SK-N-SH (cell line): Measurements from ENCODE around the gene MYEOV. TPM values are rescaled to one million over a fixed set of nuclear protein-coding genes. Genes with fewer than 3 reads are reported as not detected.

Source experiments
- CTCF ChIA-PET: fragments of 300-600, 350-600 bp; formaldehyde crosslinking; extraction: SDS; loops from one replicate; lab custom pipeline; 2021; lab: Yijun Ruan, JAX
- POLR2A ChIA-PET: fragments of 350-600 bp; sonication (Branson Sonifier 250); formaldehyde crosslinking; extraction: SDS; loops from one replicate; lab custom pipeline; 2020; ENCODE audit warnings: antibody characterized with exemption, inconsistent platforms; lab: Yijun Ruan, JAX
- DNase-seq: peaks from one replicate; pipeline ENCODE4 v3.0.0; 2012
- H2AFZ ChIP-seq: fragments of 200-600 bp; sonication (generic); 2 replicates; pipeline ENCODE4 v1.8.1; 2016; ENCODE audit warnings: antibody characterized with exemption, mild to moderate bottlenecking, low read depth
- H3F3A ChIP-seq: fragments of 200-600 bp; sonication (generic); replicated peaks from 2 replicates; pipeline ENCODE3; 2016; ENCODE audit warnings: antibody characterized with exemption, mild to moderate bottlenecking; ENCODE audit not compliant: insufficient read depth
- H3K27ac ChIP-seq, 2 experiments: fragments of 200-500 bp in 1 of 2; fragments of 200-600 bp in 1 of 2; sonication (Bioruptor generic) in 1 of 2; sonication (generic), shearing (Covaris generic) in 1 of 2; 2 replicates each; pipeline versions ENCODE4 v1.5.1 to v1.6.1; 2014 to 2016; ENCODE audit warnings: low read depth in 2 of 2, inconsistent platforms in 1 of 2, low read length in 1 of 2, mild to moderate bottlenecking in 1 of 2, mixed read lengths in 1 of 2
- H3K27me3 ChIP-seq: fragments of 200-600 bp; sonication (generic), shearing (Covaris generic); 2 replicates; pipeline ENCODE4 v1.6.1; 2016; ENCODE audit warnings: mixed run types; ENCODE audit not compliant: insufficient read depth
- H3K36me3 ChIP-seq, 2 experiments: fragments of 200-500 bp in 1 of 2; fragments of 200-600 bp in 1 of 2; sonication (Bioruptor generic) in 1 of 2; sonication (generic) in 1 of 2; replicated peaks in 1 of 2; 2 replicates each; pipeline versions ENCODE3 to v1.5.1; 2014 to 2016; ENCODE audit warnings: low read length in 1 of 2, mild to moderate bottlenecking in 1 of 2; ENCODE audit not compliant: insufficient read depth in 2 of 2, control insufficient read depth in 1 of 2
- H3K4me1 ChIP-seq, 2 experiments: fragments of 200-500 bp in 1 of 2; fragments of 200-600 bp in 1 of 2; sonication (Bioruptor generic) in 1 of 2; sonication (generic), shearing (Covaris generic) in 1 of 2; 2 replicates each; pipeline versions ENCODE4 v1.5.1 to v1.6.1; 2014 to 2016; ENCODE audit warnings: low read depth in 1 of 2, low read length in 1 of 2, mixed run types in 1 of 2; ENCODE audit not compliant: insufficient read depth in 2 of 2, control insufficient read depth in 1 of 2
- H3K4me2 ChIP-seq: fragments of 200-600 bp; sonication (generic), shearing (Covaris generic); 2 replicates; pipeline ENCODE4 v1.6.1; 2017; ENCODE audit warnings: mixed run types
- H3K4me3 ChIP-seq, 2 experiments: fragments of 200-500 bp in 1 of 2; fragments of 200-600 bp in 1 of 2; sonication (Bioruptor generic) in 1 of 2; sonication (generic), shearing (Covaris generic) in 1 of 2; 2 replicates each; pipeline versions ENCODE4 v1.5.1 to v1.8.1; 2014 to 2016; ENCODE audit warnings: low read depth in 2 of 2, inconsistent platforms in 1 of 2, low read length in 1 of 2, mild to moderate bottlenecking in 1 of 2, mixed read lengths in 1 of 2, moderate library complexity in 1 of 2
- H3K79me2 ChIP-seq: fragments of 200-600 bp; sonication (generic); 2 replicates; pipeline ENCODE4 v1.8.1; 2017; ENCODE audit warnings: mild to moderate bottlenecking; ENCODE audit not compliant: insufficient read depth
- H3K9ac ChIP-seq: fragments of 200-600 bp; sonication (generic); 2 replicates; pipeline ENCODE4 v1.6.1; 2017; ENCODE audit warnings: mixed run types
- H3K9me2 ChIP-seq: fragments of 200-600 bp; sonication (generic); 2 replicates; pipeline ENCODE4 v1.6.1; 2017; ENCODE audit warnings: mixed run types
- H3K9me3 ChIP-seq: fragments of 200-600 bp; sonication (generic); 2 replicates; pipeline ENCODE4 v1.6.1; 2017; ENCODE audit warnings: mixed run types, mild to moderate bottlenecking, moderate library complexity
- H4K20me1 ChIP-seq: fragments of 200-600 bp; sonication (generic); 2 replicates; pipeline ENCODE4 v1.6.1; 2017; ENCODE audit warnings: mild to moderate bottlenecking, mixed run types; ENCODE audit not compliant: insufficient read depth
- CHD2 ChIP-seq: fragments of 150-350 bp; IDR thresholded peaks from 2 replicates; pipeline ENCODE4 v1.6.1; 2018; ENCODE audit warnings: low read length; ENCODE audit not compliant: partially characterized antibody
- CTCF ChIP-seq: fragments of 200-600 bp; sonication (generic); IDR thresholded peaks from 2 replicates; pipeline ENCODE4 v1.6.1; 2017; ENCODE audit warnings: antibody characterized with exemption, mild to moderate bottlenecking, moderate library complexity
- EZH2phosphoT487 ChIP-seq: fragments of 200-600 bp; sonication (generic); IDR thresholded peaks from 2 replicates; pipeline ENCODE4 v1.6.1; 2017; ENCODE audit warnings: low read depth, mixed run types, mild to moderate bottlenecking, antibody characterized with exemption, moderate library complexity, borderline replicate concordance
- FOSL2 ChIP-seq: IDR thresholded peaks from 2 replicates; pipeline ENCODE4 v1.4.0; 2012; ENCODE audit warnings: low read depth, mild to moderate bottlenecking, moderate library complexity, borderline replicate concordance
- FOXJ3 ChIP-seq: sonication (generic); formaldehyde crosslinking; IDR thresholded peaks from 2 replicates; pipeline ENCODE4 v1.5.1; 2020; ENCODE audit warnings: mild to moderate bottlenecking, missing genetic modification reagents
- FOXM1 ChIP-seq: IDR thresholded peaks from 2 replicates; pipeline ENCODE4 v1.4.0; 2012; ENCODE audit warnings: low read depth, mild to moderate bottlenecking
- GABPA ChIP-seq: IDR thresholded peaks from 2 replicates; pipeline ENCODE4 v1.4.0; 2012; ENCODE audit warnings: low read depth, mild to moderate bottlenecking
- GATA2 ChIP-seq: sonication (generic); formaldehyde crosslinking; IDR thresholded peaks from 2 replicates; pipeline ENCODE4 v1.5.0; 2020; ENCODE audit warnings: mild to moderate bottlenecking, missing genetic modification reagents
- JUND ChIP-seq: IDR thresholded peaks from 2 replicates; pipeline ENCODE4 v1.4.0; 2012
- MAX ChIP-seq: IDR thresholded peaks from 2 replicates; pipeline ENCODE4 v1.4.0; 2012; ENCODE audit warnings: low read depth
- MEF2A ChIP-seq: IDR thresholded peaks from 2 replicates; pipeline ENCODE4 v1.4.0; 2012; ENCODE audit warnings: low read depth, borderline replicate concordance
- NRF1 ChIP-seq: IDR thresholded peaks from 2 replicates; pipeline ENCODE4 v1.6.1; 2012; ENCODE audit warnings: low read depth, mild to moderate bottlenecking, low read length
- PBX3 ChIP-seq: IDR thresholded peaks from 2 replicates; pipeline ENCODE4; 2012
- POLR2AphosphoS5 ChIP-seq: IDR thresholded peaks from 2 replicates; pipeline ENCODE4 v1.6.1; 2012; ENCODE audit warnings: low read depth, low read length
- RAD21 ChIP-seq: IDR thresholded peaks from 2 replicates; pipeline ENCODE4 v1.6.1; 2012; ENCODE audit warnings: mild to moderate bottlenecking, low read length
- REST ChIP-seq: IDR thresholded peaks from 2 replicates; pipeline ENCODE4 v1.6.1; 2012; ENCODE audit warnings: mild to moderate bottlenecking, low read depth, low read length, moderate library complexity
- SIN3A ChIP-seq: IDR thresholded peaks from 2 replicates; pipeline ENCODE4 v1.6.1; 2012; ENCODE audit warnings: low read depth, mild to moderate bottlenecking, low read length, moderate library complexity, borderline replicate concordance
- TAF1 ChIP-seq: IDR thresholded peaks from 2 replicates; pipeline ENCODE4 v1.6.1; 2012; ENCODE audit warnings: low read depth, mild to moderate bottlenecking, low read length, moderate library complexity, borderline replicate concordance
- TCF12 ChIP-seq: IDR thresholded peaks from 2 replicates; pipeline ENCODE4 v1.4.0; 2012
- TEAD4 ChIP-seq: IDR thresholded peaks from 2 replicates; pipeline ENCODE4 v1.4.0; 2012; ENCODE audit warnings: mild to moderate bottlenecking, borderline replicate concordance; ENCODE audit not compliant: insufficient read depth
- USF1 ChIP-seq: IDR thresholded peaks from 2 replicates; pipeline ENCODE4 v1.4.0; 2012; ENCODE audit warnings: low read depth, borderline replicate concordance
- USF2 ChIP-seq: fragments of 150-350 bp; IDR thresholded peaks from 2 replicates; pipeline ENCODE4 v1.6.1; 2017; ENCODE audit warnings: antibody characterized with exemption, low read length, low read depth, borderline replicate concordance
- YY1 ChIP-seq: IDR thresholded peaks from 2 replicates; pipeline ENCODE4 v1.4.0; 2012; ENCODE audit warnings: low read depth, mild to moderate bottlenecking
- WGBS: methylation state at CpG from one replicate; pipeline ENCODE4 v1.1.6; 2017; ENCODE audit warnings: low lambda C conversion rate; 5-methylcytosine and 5-hydroxymethylcytosine counted together
- polyA plus RNA-seq, 3 experiments: library from polyadenylated mRNA; depleted of rRNA; stranded (reverse); fragments of >200 nt; gene quantifications; 2 replicates each; pipeline ENCODE4 v1.2.3, GENCODE V29; 2012

MYEOV gene
- polyA plus RNA-seq, 1 of the 3 experiments (the other 2 are of a cell fraction), result 3.0 TPM

- no peak for TF ChIP-seq USF2
- no peak for TF ChIP-seq MAX
- TF ChIP-seq SIN3A, result no peak
- TF ChIP-seq TEAD4, result no peak
- TF ChIP-seq POLR2AphosphoS5, result no peak
- no peak for TF ChIP-seq FOSL2
- TF ChIP-seq FOXJ3 (CRISPR knock-in tag), result no peak
- no peak for TF ChIP-seq USF1
- no peak for TF ChIP-seq YY1
- TF ChIP-seq NRF1, result no peak
Observed at GRCh38 chr11:69283446-69283845, 10.5 kb upstream of the MYEOV start (continued).

GRCh38 chr11:69284081-69284511, 9.9 kb upstream of the MYEOV start:
- H3K9me3 ChIP-seq, result no peaks in the 10 kb centered on the region
- H3K9me2 ChIP-seq, result no peaks in the 10 kb centered on the region
- no peaks in the 10 kb centered on the region for H3K27me3 ChIP-seq
- no peaks in the 10 kb centered on the region; a peak in 1 of 4 replicates for H3K4me1 ChIP-seq
- H2AFZ ChIP-seq, result no peak overlapping the region
- ChIA-PET CTCF (no interaction called here), POLR2A (no interaction called here)
- DNase-seq, result no peak
- H3K9ac ChIP-seq, result no peak overlapping the region
- no peaks in the 10 kb centered on the region for H3K36me3 ChIP-seq
- no peaks in the 10 kb centered on the region for H3K79me2 ChIP-seq
- H3K4me3 ChIP-seq, result no peak overlapping the region
- 80% methylated on average over 6 of the region's 9 CpGs for WGBS
- H4K20me1 ChIP-seq, result no peaks in the 10 kb centered on the region
- H3K4me2 ChIP-seq, result no peak overlapping the region
- H3K27ac ChIP-seq, result no peak overlapping the region
- H3F3A ChIP-seq, result no peaks in the 10 kb centered on the region
- TF ChIP-seq TAF1 (no peak), FOSL2 (no peak), EZH2phosphoT487 (no peak), USF2 (no peak), GATA2 (no peak), YY1 (no peak), JUND (no peak), SIN3A (no peak), NRF1 (no peak), TCF12 (no peak), POLR2AphosphoS5 (no peak), REST (no peak), GABPA (no peak), RAD21 (no peak), CHD2 (no peak), CTCF (no peak), FOXM1 (no peak), PBX3 (no peak), MEF2A (no peak)
